DLD1 (cell line): ENCODE measurements around the gene RBFOX1.

Source experiments
- in situ Hi-C: cut with HindIII; loops from 2 replicates; pipeline ENCODE4 v1.10.0; 2017; ENCODE audit warnings: low sequenced_read_pairs

The RBFOX1 gene

DNA sequence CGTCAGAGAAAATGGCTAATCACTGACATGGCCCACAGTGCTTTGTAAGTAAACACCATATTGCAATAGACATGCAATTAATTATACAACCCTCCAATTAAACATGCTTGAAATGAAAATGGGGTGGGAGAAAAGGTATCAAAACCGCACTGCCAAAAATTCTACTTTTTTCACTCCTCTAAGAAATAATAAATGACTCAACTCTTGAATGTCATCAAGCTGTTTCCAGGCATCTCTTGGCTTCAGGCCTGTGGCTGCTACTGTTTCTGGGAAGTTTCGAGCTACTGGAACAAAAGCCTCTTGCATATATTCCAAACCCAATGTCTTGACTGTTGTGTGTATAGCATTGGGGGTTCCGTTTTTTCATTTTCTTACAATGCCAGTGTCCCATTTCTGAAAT lies 412.6 kb downstream of the RBFOX1 start:
- in situ Hi-C loops = no loop called here

DNA sequence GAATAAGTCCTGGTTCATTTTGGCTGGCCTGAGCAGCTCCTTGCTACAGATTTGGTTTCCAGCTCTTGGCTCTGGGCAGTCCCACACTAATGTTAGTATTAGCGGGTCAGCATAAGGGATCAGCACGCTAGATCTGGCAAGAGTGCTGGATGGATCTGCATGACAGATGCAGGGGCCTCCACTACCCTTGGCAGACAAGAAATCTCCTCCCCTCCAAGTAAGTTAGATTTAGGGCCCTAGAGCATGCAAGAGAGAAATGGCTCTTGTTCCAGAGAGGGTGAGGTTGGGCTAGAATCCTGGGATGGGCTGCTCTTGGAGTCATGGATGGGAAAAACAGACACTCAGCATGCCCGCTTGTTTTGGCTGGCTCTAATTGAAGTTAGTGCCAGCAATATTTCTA lies 414.3 kb downstream of the RBFOX1 start:
- in situ Hi-C loops = no loop called here

DNA sequence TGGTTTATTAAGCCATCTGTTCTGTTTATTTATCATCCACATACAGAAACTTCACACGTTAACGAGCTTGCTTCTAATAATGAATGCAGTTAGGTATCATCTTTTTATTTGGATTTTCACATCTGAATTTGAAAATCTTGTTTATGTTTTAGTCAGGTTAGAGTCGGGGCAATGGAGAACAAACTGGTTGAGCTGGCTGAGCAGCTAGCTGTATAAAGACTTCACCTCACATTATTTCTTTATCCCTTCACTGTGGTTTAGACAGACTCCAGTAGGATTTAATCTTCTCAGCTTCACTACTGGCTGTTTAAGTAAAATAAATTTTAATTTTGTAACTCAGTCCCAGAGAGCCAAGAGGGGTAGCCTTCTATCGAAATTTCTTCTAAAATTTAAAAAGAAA lies 415.9 kb downstream of the RBFOX1 start:
- in situ Hi-C loops = no loop called here

DNA sequence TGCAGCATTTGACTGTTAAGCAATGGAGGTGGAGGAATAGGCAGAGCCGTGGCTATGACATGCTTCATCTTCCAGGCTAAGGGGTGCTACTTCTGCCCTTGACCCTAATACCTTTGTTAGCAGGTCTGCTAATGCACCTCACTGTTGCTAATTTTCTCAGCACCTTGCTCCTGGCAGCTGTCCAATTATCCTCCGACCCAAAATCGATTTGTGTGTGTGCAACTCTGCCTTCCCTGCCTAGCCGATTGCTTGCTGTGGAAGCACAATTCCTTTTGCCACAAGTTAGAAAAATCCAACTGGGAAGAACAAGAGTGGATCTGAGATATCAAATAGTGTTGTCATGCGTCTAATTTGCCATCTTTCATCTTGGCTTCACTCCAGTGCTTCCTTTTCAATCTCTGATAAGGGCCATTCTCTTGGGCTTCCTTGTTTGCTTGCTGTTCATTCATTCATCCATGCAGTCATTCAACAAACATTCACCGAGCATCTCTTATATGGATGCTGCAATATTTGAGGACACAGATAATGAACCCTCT lies 422.8 kb downstream of the RBFOX1 start:
- in situ Hi-C loops = no loop called here
